ENCODE results near the gene NOD1. TPM values are rescaled to one million over a fixed set of nuclear protein-coding genes. Genes with fewer than 3 reads are reported as not detected.

Gene NOD1
- total and polyA plus RNA-seq, 3 experiments from 2014 or later, result 8.4 to 8.8 (median 8.8) TPM

GRCh38 chr7:30475580-30475979 is 3.0 kb downstream of the NOD1 start:
- Histone ChIP-seq H3K27me3 (ENCODE audit: insufficient read depth, low read length, poor library complexity, severe bottlenecking) (no peaks in the 10 kb centered on the region), H3K4me1 (ENCODE audit: insufficient read depth, low read length) (peaks cover 50% of the 10 kb centered on the region), H3K27ac (ENCODE audit: low read depth, low read length) (no peak overlapping the region), H3K4me3 (ENCODE audit: low read length) (no peak overlapping the region), H3K9me3 (ENCODE audit: low read length) (no peaks in the 10 kb centered on the region), H3K36me3 (ENCODE audit: insufficient read depth, low read length) (no peaks in the 10 kb centered on the region)
- H3K9me3 Mint-ChIP-seq, result no peaks in the 10 kb centered on the region
- DNase-seq, result no peak
- peaks cover 0 to 17% (median 3%) of the 10 kb centered on the region in 3 donors for H3K36me3 Mint-ChIP-seq
- ChIA-PET CTCF (no interaction called here), POLR2A (no interaction called here)
- peak overlapping the region in 1 of 7 donors; percentile 75 for H3K4me3 Mint-ChIP-seq
- peaks cover 74 to 86% (median 74%) of the 10 kb centered on the region in 3 donors for H3K4me1 Mint-ChIP-seq
- H3K27ac Mint-ChIP-seq, result peak overlapping the region in 2 of 8 donors; percentile 49 to 78
- H3K27me3 Mint-ChIP-seq, result no peaks in the 10 kb centered on the region

- peak overlapping the region in 5 of 8 donors; percentile 14 to 86 (median 61) for H3K27ac Mint-ChIP-seq
- peaks cover 80 to 90% (median 81%) of the 10 kb centered on the region in 3 donors for H3K4me1 Mint-ChIP-seq
- Histone ChIP-seq H3K4me1 (ENCODE audit: insufficient read depth, low read length) (peaks cover 49% of the 10 kb centered on the region), H3K9me3 (ENCODE audit: low read length) (no peaks in the 10 kb centered on the region), H3K36me3 (ENCODE audit: insufficient read depth, low read length) (no peaks in the 10 kb centered on the region), H3K27me3 (ENCODE audit: insufficient read depth, low read length, poor library complexity, severe bottlenecking) (no peaks in the 10 kb centered on the region), H3K4me3 (ENCODE audit: low read length) (no peak overlapping the region), H3K27ac (ENCODE audit: low read depth, low read length) (no peak overlapping the region)
- CTCF ChIA-PET, result no interaction called here
- peaks cover 0 to 22% (median 4%) of the 10 kb centered on the region in 3 donors for H3K36me3 Mint-ChIP-seq
- POLR2A ChIA-PET, result no interaction called here
- no peaks in the 10 kb centered on the region for H3K27me3 Mint-ChIP-seq
- DNase-seq, result no peak
- peak overlapping the region in 2 of 7 donors; percentile 34 to 38 for H3K4me3 Mint-ChIP-seq
- H3K9me3 Mint-ChIP-seq, result no peaks in the 10 kb centered on the region
Observed at GRCh38 chr7:30474893-30475292, 3.7 kb downstream of the NOD1 start.

- ChIA-PET CTCF (no interaction called here), POLR2A (no interaction called here)
- H3K4me3 Mint-ChIP-seq, result peak overlapping the region in 1 of 7 donors; percentile 3
Observed at GRCh38 chr7:30474485-30474884, 4.1 kb downstream of the NOD1 start.

GRCh38 chr7:30473903-30474302 is 4.7 kb downstream of the NOD1 start:
- Mint-ChIP-seq H3K27me3 (no peaks in the 10 kb centered on the region), H3K4me3 (peak overlapping the region in 1 of 7 donors; percentile 14), H3K36me3 (peaks cover 0 to 25% (median 6%) of the 10 kb centered on the region in 3 donors), H3K27ac (peak overlapping the region in 6 of 8 donors; percentile 4 to 63 (median 57)), H3K9me3 (no peaks in the 10 kb centered on the region), H3K4me1 (peaks cover 77 to 89% (median 88%) of the 10 kb centered on the region in 3 donors)
- CTCF ChIA-PET, result no interaction called here
- Histone ChIP-seq H3K4me1 (ENCODE audit: insufficient read depth, low read length) (peaks cover 42% of the 10 kb centered on the region), H3K27ac (ENCODE audit: low read depth, low read length) (no peak overlapping the region), H3K4me3 (ENCODE audit: low read length) (no peak overlapping the region), H3K9me3 (ENCODE audit: low read length) (no peaks in the 10 kb centered on the region), H3K27me3 (ENCODE audit: insufficient read depth, low read length, poor library complexity, severe bottlenecking) (no peaks in the 10 kb centered on the region), H3K36me3 (ENCODE audit: insufficient read depth, low read length) (no peaks in the 10 kb centered on the region)
- DNase-seq, result no peak
- POLR2A ChIA-PET, result no interaction called here

More at GRCh38 chr7:30474485-30474884, 4.1 kb downstream of the NOD1 start:
- DNase-seq, result no peak
- H3K36me3 ChIP-seq (ENCODE audit: insufficient read depth, low read length), result no peaks in the 10 kb centered on the region
- Mint-ChIP-seq H3K4me1 (peaks cover 77 to 88% (median 82%) of the 10 kb centered on the region in 3 donors), H3K9me3 (no peaks in the 10 kb centered on the region), H3K27ac (peak overlapping the region in 3 of 8 donors; percentile 14 to 86 (median 53)), H3K36me3 (peaks cover 0 to 24% (median 5%) of the 10 kb centered on the region in 3 donors), H3K27me3 (no peaks in the 10 kb centered on the region)
- no peaks in the 10 kb centered on the region for H3K9me3 ChIP-seq (ENCODE audit: low read length)
- no peaks in the 10 kb centered on the region for H3K27me3 ChIP-seq (ENCODE audit: insufficient read depth, low read length, poor library complexity, severe bottlenecking)
- H3K4me3 ChIP-seq (ENCODE audit: low read length), result no peak overlapping the region
- H3K27ac ChIP-seq (ENCODE audit: low read depth, low read length), result no peak overlapping the region
- peaks cover 45% of the 10 kb centered on the region for H3K4me1 ChIP-seq (ENCODE audit: insufficient read depth, low read length)

GRCh38 chr7:30472784-30473775 is 5.5 kb downstream of the NOD1 start:
- CTCF ChIA-PET, result no interaction called here
- H3K36me3 ChIP-seq (ENCODE audit: insufficient read depth, low read length), result no peaks in the 10 kb centered on the region
- no peaks in the 10 kb centered on the region for H3K9me3 Mint-ChIP-seq
- no peak overlapping the region for H3K4me3 ChIP-seq (ENCODE audit: low read length)
- no peaks in the 10 kb centered on the region for H3K9me3 ChIP-seq (ENCODE audit: low read length)
- POLR2A ChIA-PET, result no interaction called here
- H3K36me3 Mint-ChIP-seq, result peaks cover 0 to 24% (median 6%) of the 10 kb centered on the region in 3 donors
- H3K4me3 Mint-ChIP-seq, result peak overlapping the region in 2 of 7 donors; percentile 16
- DNase-seq, result no peak
- H3K27ac Mint-ChIP-seq, result peak overlapping the region in 7 of 8 donors; percentile 14 to 73 (median 60)
- peaks cover 48% of the 10 kb centered on the region for H3K4me1 ChIP-seq (ENCODE audit: insufficient read depth, low read length)
- H3K27me3 ChIP-seq (ENCODE audit: insufficient read depth, low read length, poor library complexity, severe bottlenecking), result no peaks in the 10 kb centered on the region
- H3K4me1 Mint-ChIP-seq, result peaks cover 82 to 94% (median 92%) of the 10 kb centered on the region in 3 donors
- H3K27me3 Mint-ChIP-seq, result no peaks in the 10 kb centered on the region
- H3K27ac ChIP-seq (ENCODE audit: low read depth, low read length), result no peak overlapping the region

GRCh38 chr7:30472081-30472783 is 6.4 kb downstream of the NOD1 start:
- Histone ChIP-seq H3K27ac (ENCODE audit: low read depth, low read length) (no peak overlapping the region), H3K36me3 (ENCODE audit: insufficient read depth, low read length) (no peaks in the 10 kb centered on the region), H3K4me3 (ENCODE audit: low read length) (no peak overlapping the region), H3K27me3 (ENCODE audit: insufficient read depth, low read length, poor library complexity, severe bottlenecking) (no peaks in the 10 kb centered on the region), H3K9me3 (ENCODE audit: low read length) (no peaks in the 10 kb centered on the region), H3K4me1 (ENCODE audit: insufficient read depth, low read length) (peaks cover 42% of the 10 kb centered on the region)
- H3K27ac Mint-ChIP-seq, result peak overlapping the region in 7 of 8 donors; percentile 8 to 88 (median 73)
- ChIA-PET CTCF (no interaction called here), POLR2A (interaction anchor here (0.6 kb wide), 1 partner anchor 210 kb away, joined by 8 read pairs; no protein-coding TSS in a partner anchor)
- peaks cover 82 to 94% (median 86%) of the 10 kb centered on the region in 3 donors for H3K4me1 Mint-ChIP-seq
- peak overlapping the region in 4 of 7 donors; percentile 16 to 69 (median 51) for H3K4me3 Mint-ChIP-seq
- DNase-seq, result no peak
- H3K27me3 Mint-ChIP-seq, result no peaks in the 10 kb centered on the region
- no peaks in the 10 kb centered on the region for H3K9me3 Mint-ChIP-seq
- H3K36me3 Mint-ChIP-seq, result peaks cover 0 to 26% (median 8%) of the 10 kb centered on the region in 3 donors

- no peak overlapping the region for H3K4me3 ChIP-seq (ENCODE audit: low read length)
- H3K27ac Mint-ChIP-seq, result peak overlapping the region in 6 of 8 donors; percentile 3 to 88 (median 74)
- CTCF ChIA-PET, result no interaction called here
- H3K4me3 Mint-ChIP-seq, result peak overlapping the region in 5 of 7 donors; percentile 11 to 69 (median 62)
- no peaks in the 10 kb centered on the region for H3K9me3 Mint-ChIP-seq
- no peaks in the 10 kb centered on the region for H3K36me3 ChIP-seq (ENCODE audit: insufficient read depth, low read length)
- peaks cover 0 to 26% (median 8%) of the 10 kb centered on the region in 3 donors for H3K36me3 Mint-ChIP-seq
- no peaks in the 10 kb centered on the region for H3K27me3 ChIP-seq (ENCODE audit: insufficient read depth, low read length, poor library complexity, severe bottlenecking)
- no peak for DNase-seq
- H3K27me3 Mint-ChIP-seq, result no peaks in the 10 kb centered on the region
- H3K9me3 ChIP-seq (ENCODE audit: low read length), result no peaks in the 10 kb centered on the region
- H3K27ac ChIP-seq (ENCODE audit: low read depth, low read length), result peak overlapping the region; percentile 7
- H3K4me1 Mint-ChIP-seq, result peaks cover 75 to 94% (median 79%) of the 10 kb centered on the region in 3 donors
- POLR2A ChIA-PET, result interaction anchor here (0.6 kb wide), 1 partner anchor 209 kb away, joined by 8 read pairs; no protein-coding TSS in a partner anchor
- H3K4me1 ChIP-seq (ENCODE audit: insufficient read depth, low read length), result peaks cover 31% of the 10 kb centered on the region
Observed at GRCh38 chr7:30471205-30471604, 7.4 kb downstream of the NOD1 start.

All from CD8-positive, alpha-beta memory T cell (primary cell).